HG02973 (cell line): ENCODE data around the gene BBX.

Experiments
- ATAC-seq: cut with Tn5 transposase; IDR thresholded peaks from one replicate; pipeline ENCODE4 v1.9.1; 2021; ENCODE audit warnings: moderate library complexity; ENCODE audit not compliant: unreplicated experiment

The BBX gene

GRCh38 chr3:107738486-107739183 is 215.9 kb downstream of the BBX start:
- no peak for ATAC-seq

GRCh38 chr3:107739227-107739626 is 216.5 kb downstream of the BBX start:
- ATAC-seq: no peak

GRCh38 chr3:107740992-107741896 is 218.5 kb downstream of the BBX start:
- no peak for ATAC-seq

- no peak for ATAC-seq
These were observed 222.6 kb downstream of the BBX start for GRCh38 chr3:107745354-107745753.

GRCh38 chr3:107752202-107752990 is 229.6 kb downstream of the BBX start:
- ATAC-seq: no peak

GRCh38 chr3:107753494-107753893 is 230.7 kb downstream of the BBX start:
- peak; percentile 59 for ATAC-seq

- ATAC-seq: no peak
These were observed 231.2 kb downstream of the BBX start for GRCh38 chr3:107753976-107754375.

- no peak for ATAC-seq
These were observed 233.9 kb downstream of the BBX start for GRCh38 chr3:107756649-107757048.

GRCh38 chr3:107757140-107757539 is 234.4 kb downstream of the BBX start:
- no peak for ATAC-seq

- no peak for ATAC-seq
These were observed 237.4 kb downstream of the BBX start for GRCh38 chr3:107760144-107760543.

- no peak for ATAC-seq
These were observed 238.6 kb downstream of the BBX start for GRCh38 chr3:107761391-107761790.

GRCh38 chr3:107765524-107765923 is 242.8 kb downstream of the BBX start:
- ATAC-seq: no peak

GRCh38 chr3:107767897-107768605 is 245.3 kb downstream of the BBX start:
- ATAC-seq: no peak

GRCh38 chr3:107769882-107770281 is 247.1 kb downstream of the BBX start:
- no peak for ATAC-seq

GRCh38 chr3:107772016-107772415 is 249.3 kb downstream of the BBX start:
- ATAC-seq: no peak

GRCh38 chr3:107775974-107776373 is 253.2 kb downstream of the BBX start:
- ATAC-seq: no peak

- no peak for ATAC-seq
These were observed 258.5 kb downstream of the BBX start for GRCh38 chr3:107781253-107781652.

GRCh38 chr3:107782054-107782453 is 259.3 kb downstream of the BBX start:
- no peak for ATAC-seq

- no peak for ATAC-seq
These were observed 267.9 kb downstream of the BBX start for GRCh38 chr3:107790612-107791011.

- ATAC-seq: no peak
These were observed 268.3 kb downstream of the BBX start for GRCh38 chr3:107791027-107791426.

- no peak for ATAC-seq
These were observed 268.7 kb downstream of the BBX start for GRCh38 chr3:107791450-107791849.
